H1 (cell line): ENCODE results near the gene RNF41. TPM values are rescaled to one million over a fixed set of nuclear protein-coding genes. Genes with fewer than 3 reads are reported as not detected.

Source experiments
- CBX5 ChIP-seq: fragments of 300-800, 300-1000 bp; sonication (generic); IDR thresholded peaks from 2 replicates; pipeline ENCODE4 v1.7.1; 2016; ENCODE audit warnings: antibody characterized with exemption, low read length, low read depth
- EZH2 ChIP-seq: fragments of 200-600 bp; sonication (generic); IDR thresholded peaks from 2 replicates; pipeline ENCODE4 v1.7.1; 2012; ENCODE audit warnings: low read depth, mild to moderate bottlenecking, moderate library complexity, low read length, inconsistent platforms; ENCODE audit not compliant: severe bottlenecking
- RNF2 ChIP-seq: fragments of 200-900, 300-1000 bp; sonication (generic); IDR thresholded peaks from 2 replicates; pipeline ENCODE4 v1.7.1; 2016; ENCODE audit warnings: borderline replicate concordance, low read depth, mild to moderate bottlenecking, antibody characterized with exemption, low read length; ENCODE audit not compliant: poor library complexity, severe bottlenecking; ENCODE audit errors: missing control alignments
- TAF7 ChIP-seq: optimal IDR thresholded peaks from 2 replicates; pipeline ENCODE3; 2011; ENCODE audit warnings: low read depth, mild to moderate bottlenecking, inconsistent platforms, low read length, moderate library complexity, borderline replicate concordance
- polyA plus RNA-seq, 7 experiments: library from polyadenylated mRNA; depleted of rRNA in 3 of 7; stranded (reverse) in 5 of 7; unstranded in 2 of 7; fragments of >200 nt in 5 of 7; fragments of 200-250 nt in 2 of 7; gene quantifications; 1 replicate in 5 of 7; 2 replicates in 1 of 7; 4 replicates in 1 of 7; pipeline versions ENCODE4 v1.2.1 to v1.2.3, GENCODE V29; 2011 to 2013; ENCODE audit warnings: missing spikeins in 2 of 7, mixed read lengths in 2 of 7
- total RNA-seq: library from RNA; stranded (reverse); fragmentation: NEBNext Ultra II Directional; extraction: Animal tissue kit (Norgen Biotek cat#: 25700); gene quantifications from 2 replicates; pipeline ENCODE4 v1.2.1, GENCODE V29; 2021
- TF ChIP-seq, protein P1 (sequence below): IDR thresholded peaks from 2 replicates; pipeline ENCODE4 v1.6.1; 2011; ENCODE audit warnings: low read length, improper control_type of control experiment

Gene RNF41
- total and polyA plus RNA-seq, 2 of the 8 experiments (the other 6 are each of a cell fraction or from before 2014, with no cell fraction given): 55.5 to 98.6 TPM

DNA sequence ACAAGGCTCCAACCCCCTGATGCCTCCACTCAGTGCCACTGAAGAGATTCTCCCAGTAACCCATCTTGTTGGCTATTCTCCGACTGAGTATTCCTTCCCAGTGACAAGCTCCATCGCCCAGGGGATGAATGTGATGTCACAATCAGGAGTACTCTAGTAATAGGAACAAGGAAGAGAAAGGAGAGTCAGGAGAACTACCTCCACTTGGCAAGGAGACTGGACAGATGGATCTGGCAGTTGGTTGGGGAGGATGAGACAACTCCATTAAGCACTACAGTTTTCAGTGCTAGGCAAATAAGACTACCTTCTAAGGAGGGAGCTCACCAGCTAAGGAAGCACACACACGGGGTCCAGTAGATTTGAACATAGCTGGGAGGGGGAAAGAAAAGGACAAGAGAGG, 5.3 kb downstream of the RNF41 start (continued):
- TF ChIP-seq, protein P1, sequence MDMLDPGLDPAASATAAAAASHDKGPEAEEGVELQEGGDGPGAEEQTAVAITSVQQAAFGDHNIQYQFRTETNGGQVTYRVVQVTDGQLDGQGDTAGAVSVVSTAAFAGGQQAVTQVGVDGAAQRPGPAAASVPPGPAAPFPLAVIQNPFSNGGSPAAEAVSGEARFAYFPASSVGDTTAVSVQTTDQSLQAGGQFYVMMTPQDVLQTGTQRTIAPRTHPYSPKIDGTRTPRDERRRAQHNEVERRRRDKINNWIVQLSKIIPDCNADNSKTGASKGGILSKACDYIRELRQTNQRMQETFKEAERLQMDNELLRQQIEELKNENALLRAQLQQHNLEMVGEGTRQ: no peak
- TF ChIP-seq EZH2 (no peak), TAF7 (no peak), CBX5 (no peak), RNF2 (no peak)
